Germinal center (tissue), 1 donor: Measurements from ENCODE around the gene ATG9B.
"Not testable (repeated sequence)": the region's sequence is repeated elsewhere in the genome, so short reads cannot be mapped to it uniquely, and the experiment has no call there.

Experiments
- DNase-seq: peaks from one replicate; pipeline ENCODE4 v3.0.0; 2012; ENCODE audit warnings: mixed read lengths, low spot score

The ATG9B gene

GRCh38 chr7:151016942-151017341 is 7.4 kb downstream of the ATG9B start:
- DNase-seq: no peak

DNA sequence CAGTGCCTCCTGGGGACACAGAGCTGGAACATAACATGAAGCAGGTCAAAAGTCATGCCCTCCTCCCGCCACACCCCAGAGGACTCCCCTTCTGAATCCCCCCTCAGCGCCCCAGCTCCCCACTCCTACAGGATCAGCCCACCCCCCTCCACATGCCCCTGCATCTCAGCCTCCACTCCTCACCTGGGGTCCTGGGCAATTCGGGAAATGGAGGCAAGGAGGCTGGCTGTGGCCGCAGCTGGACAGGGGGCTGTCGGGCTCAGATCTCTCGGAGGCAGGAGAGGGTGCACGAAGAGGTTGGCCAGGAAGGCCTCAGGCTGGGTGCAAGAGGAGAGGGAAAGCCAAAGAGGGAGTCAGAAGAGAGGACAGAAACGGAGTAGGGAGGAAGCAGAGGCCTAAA is 7.8 kb downstream of the ATG9B start:
- DNase-seq: no peak

DNA sequence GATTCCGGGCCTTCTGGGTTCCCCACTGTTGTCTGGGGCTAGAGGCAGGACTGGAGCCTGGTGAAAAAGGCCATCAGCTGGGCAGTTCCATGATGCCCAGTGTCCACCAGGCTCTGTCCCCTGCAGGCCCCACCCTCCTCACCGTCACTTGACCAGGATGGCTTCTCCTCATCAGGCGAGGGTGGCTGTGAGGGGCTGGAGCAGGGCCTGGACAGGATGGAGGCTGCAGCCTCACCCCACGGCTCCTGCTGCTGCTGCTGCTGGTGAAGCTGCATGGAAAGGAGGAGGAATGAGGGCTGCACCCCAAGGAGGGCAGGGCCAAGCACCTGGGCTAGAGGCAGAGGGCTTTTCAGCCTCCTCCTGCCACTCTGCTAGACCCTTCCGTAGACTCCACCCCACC is 8.3 kb downstream of the ATG9B start:
- no peak for DNase-seq

DNA sequence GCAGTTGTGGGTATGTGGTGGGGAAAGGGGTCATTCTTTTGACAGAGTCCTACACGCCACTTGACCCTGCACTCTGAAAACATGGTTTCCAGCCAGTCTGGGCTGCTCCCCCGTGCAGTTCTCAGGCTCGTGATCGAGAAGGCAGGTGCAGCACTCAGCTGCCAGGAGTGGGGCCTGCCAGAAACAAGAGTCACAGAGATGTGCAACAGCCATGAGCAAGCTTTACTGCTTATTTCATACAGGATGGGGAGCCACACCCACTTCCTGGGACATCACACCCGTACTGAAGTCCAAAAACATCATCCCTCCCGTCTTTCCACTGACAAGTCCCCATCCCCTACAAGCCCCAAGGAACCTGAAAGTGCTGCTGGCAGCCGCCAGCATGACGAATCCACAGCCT is 9.3 kb downstream of the ATG9B start:
- DNase-seq: no peak

DNA sequence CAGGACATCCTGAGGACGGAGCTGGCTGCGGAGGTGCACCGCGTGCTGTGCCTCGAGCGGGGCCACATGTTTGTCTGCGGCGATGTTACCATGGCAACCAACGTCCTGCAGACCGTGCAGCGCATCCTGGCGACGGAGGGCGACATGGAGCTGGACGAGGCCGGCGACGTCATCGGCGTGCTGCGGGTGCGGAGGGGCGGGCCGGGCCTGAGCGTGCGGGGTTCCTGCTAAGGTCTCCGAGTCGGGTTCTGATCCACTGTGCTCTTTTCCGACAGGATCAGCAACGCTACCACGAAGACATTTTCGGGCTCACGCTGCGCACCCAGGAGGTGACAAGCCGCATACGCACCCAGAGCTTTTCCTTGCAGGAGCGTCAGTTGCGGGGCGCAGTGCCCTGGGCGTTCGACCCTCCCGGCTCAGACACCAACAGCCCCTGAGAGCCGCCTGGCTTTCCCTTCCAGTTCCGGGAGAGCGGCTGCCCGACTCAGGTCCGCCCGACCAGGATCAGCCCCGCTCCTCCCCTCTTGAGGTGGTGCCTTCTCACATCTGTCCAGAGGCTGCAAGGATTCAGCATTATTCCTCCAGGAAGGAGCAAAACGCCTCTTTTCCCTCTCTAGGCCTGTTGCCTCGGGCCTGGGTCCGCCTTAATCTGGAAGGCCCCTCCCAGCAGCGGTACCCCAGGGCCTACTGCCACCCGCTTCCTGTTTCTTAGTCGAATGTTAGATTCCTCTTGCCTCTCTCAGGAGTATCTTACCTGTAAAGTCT is 10.4 kb downstream of the ATG9B start:
- DNase-seq: peak; percentile 83

DNA sequence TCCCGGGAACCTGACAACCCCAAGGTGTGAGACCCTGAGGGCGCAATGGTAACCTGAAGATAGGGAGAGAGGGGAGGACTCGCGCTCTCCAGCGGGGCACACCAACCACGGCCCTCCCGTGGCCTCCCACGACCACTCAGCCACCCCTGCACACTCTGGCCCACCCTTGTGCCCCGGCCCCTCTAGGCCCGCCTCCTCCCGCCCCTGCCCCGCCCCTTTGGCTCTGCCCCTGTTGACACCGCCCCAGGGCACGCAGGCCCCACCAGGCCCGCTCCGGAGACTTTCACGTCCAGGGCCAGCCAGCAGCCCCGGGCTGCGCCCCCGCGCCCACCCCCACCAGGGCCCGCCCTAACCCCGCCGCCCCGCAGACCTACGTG is 10.9 kb downstream of the ATG9B start:
- DNase-seq: no peak

- DNase-seq: peak; percentile 48
These were observed 11.4 kb downstream of the ATG9B start for GRCh38 chr7:151012911-151013347.

DNA sequence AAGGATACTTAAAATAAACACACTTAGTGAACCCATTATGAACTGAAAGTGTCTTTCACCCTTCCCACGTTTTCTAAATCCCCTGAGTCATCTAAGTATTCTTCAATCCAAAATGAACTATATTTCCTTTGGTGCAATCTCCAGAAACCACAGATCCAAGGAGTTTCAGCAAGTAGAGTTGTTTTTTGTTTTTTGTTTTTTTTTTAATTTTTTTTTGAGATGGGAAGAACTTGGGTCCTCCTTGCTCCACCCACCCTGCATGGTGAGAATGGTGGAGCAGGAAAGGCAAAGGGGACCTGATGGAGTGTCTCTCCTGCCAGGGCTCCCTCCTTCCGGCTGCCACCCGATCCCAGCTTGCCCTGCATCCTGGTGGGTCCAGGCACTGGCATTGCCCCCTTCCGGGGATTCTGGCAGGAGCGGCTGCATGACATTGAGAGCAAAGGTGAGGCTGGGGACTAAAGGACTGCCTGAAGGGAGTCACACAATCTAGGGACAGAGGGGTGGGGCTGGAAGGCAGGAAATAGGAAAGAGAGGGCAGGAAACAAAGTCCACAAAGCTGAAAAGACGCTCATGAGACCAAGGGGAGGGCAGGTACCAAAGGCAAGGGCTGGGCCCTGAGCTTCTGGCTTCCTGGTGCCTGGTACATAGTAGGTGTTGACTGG is 12.1 kb downstream of the ATG9B start:
- no peak for DNase-seq

GRCh38 chr7:151011616-151012015 is 12.7 kb downstream of the ATG9B start:
- not testable (repeated sequence) for DNase-seq

DNA sequence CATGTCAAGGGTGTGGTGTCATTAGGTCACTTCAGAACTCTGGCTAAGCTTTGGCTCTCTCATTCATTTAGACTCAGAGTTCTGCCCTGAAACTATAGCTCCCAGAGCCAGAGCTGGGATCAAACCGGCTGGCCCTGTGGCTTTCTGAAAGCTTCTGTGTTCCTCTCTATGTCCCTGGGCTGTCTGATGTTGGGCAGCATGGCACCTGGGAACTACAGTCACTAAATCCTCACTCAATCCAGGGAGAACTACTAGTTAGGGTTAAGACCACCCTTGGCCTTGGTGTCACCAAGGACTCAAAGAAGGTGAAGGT is 13.2 kb downstream of the ATG9B start:
- DNase-seq: no peak

- no peak for DNase-seq
These were observed 13.8 kb downstream of the ATG9B start for GRCh38 chr7:151010307-151011096.

DNA sequence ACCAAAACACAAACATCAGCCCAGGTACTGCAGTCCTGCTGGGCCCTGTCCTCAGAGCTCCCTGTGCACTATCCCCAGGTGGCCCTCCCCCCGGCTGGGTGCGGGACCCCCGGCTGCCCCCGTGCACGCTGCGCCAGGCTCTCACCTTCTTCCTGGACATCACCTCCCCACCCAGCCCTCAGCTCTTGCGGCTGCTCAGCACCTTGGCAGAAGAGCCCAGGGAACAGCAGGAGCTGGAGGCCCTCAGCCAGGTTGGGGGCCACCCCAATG is 14.3 kb downstream of the ATG9B start:
- no peak for DNase-seq

GRCh38 chr7:151009327-151010036 is 14.8 kb downstream of the ATG9B start:
- no peak for DNase-seq

- DNase-seq: peak; percentile 80
These were observed 15.6 kb downstream of the ATG9B start for GRCh38 chr7:151008511-151009323.

DNA sequence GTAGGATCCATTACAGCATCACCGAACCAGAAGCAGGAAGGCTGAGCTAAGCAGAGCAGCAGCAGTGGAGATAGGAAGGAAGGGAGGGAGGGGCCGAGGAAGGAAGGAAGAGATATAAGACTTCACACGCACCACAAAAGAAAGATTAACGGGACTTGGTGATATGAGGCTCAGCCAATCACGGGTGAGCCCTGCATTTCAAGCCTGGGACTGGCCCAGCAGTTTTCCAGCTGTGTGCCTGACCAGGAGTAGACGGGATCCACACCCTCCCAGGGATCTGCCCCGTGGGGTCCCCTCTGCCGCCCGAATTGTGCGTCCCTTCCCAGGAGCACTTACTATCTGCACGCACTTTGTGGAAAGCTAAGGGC is 16.2 kb downstream of the ATG9B start:
- no peak for DNase-seq

DNA sequence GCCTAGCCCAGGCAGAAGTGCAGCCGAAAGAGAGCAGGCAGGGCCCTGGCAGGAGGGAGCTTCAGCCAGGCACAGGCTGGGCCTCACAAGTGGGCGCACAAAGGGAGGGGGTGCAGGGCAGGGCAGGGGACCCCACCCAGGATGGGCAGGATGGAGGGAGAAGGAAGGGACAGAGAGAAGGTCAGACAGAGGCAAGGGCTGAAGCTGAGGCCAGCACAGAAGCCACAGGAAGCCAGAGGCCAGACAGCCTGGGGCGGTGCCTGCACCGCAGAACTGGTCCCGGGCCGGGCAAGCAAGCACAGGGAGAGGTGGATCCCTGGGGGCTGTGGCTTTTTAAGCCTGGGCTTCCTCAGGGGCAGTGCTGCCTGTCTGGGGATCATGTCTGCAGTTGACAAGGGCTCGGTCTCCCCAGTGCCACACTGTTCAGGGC is 16.8 kb downstream of the ATG9B start:
- DNase-seq: no peak

- no peak for DNase-seq
These were observed 17.5 kb downstream of the ATG9B start for GRCh38 chr7:151006590-151007300.

DNA sequence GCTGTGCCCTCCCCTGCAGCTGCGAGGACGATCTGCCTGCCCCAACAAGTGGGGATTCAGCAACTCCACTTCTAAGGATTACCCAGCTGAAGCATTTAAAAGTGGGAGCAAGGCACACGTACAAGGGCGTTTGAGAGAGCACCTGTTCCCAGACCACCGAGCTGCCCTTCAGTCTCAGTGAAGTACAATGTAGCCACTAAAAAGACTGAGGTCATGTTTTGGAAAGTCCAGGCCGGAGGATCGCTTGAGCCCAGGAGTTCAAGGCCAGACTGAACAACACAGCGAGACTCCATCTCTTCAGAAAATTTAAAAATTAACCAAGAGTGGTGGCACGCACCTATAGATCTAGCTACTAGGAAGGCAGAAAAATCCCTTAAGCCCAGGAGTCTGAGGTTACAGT is 18.7 kb downstream of the ATG9B start:
- DNase-seq: no peak

- no peak for DNase-seq
These were observed 20.7 kb downstream of the ATG9B start for GRCh38 chr7:151003572-151003971.

- no peak for DNase-seq
These were observed 22.7 kb downstream of the ATG9B start for GRCh38 chr7:151001546-151001945.

DNA sequence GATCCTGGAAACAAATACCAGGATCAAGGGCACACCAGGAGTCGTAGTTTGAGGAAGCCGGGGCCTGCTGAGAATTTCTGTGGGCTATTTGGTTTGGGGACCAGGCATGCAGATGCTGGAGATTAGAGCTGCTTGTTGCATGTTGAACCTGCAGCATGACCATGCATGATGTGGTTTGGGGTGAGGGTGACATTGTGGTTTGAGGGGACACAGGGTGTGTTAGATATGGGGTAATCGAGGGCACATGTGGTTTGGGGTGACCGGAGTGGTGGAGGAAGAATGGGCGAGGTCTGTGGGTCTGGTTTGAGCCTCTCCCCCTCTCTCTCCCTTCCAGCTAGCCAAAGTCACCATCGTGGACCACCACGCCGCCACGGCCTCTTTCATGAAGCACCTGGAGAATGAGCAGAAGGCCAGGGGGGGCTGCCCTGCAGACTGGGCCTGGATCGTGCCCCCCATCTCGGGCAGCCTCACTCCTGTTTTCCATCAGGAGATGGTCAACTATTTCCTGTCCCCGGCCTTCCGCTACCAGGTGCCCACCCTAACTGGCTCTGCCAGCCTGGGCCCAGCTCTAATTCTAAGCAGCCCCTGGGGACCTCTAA is 23.3 kb downstream of the ATG9B start:
- no peak for DNase-seq
